K562 (cell line): ENCODE measurements around the gene ADGRD1. TPM values are rescaled to one million over a fixed set of nuclear protein-coding genes. Genes with fewer than 3 reads are reported as not detected.

Experiments used
- ATAC-seq: fragments of 200-7000 bp; cut with Tn5 transposase; 3 replicates; pipeline ENCODE4 v1.9.1; 2020; ENCODE audit warnings: moderate library complexity
- BruUV-seq: library from RNA; stranded (reverse); fragments of 400-500 nt; replicated peaks from 2 replicates; lab custom pipeline; 2021; lab: Mats Ljungman, UMichigan
- CTCF ChIA-PET: fragments of 300-600 bp; formaldehyde crosslinking; extraction: SDS; loops from one replicate; lab custom pipeline; 2021; ENCODE audit warnings: low intra/inter-chr PET ratio; lab: Yijun Ruan, JAX
- POLR2A ChIA-PET: fragments of 300-600, 350-650 bp; sonication (Branson Sonifier 250); formaldehyde crosslinking; extraction: SDS; loops from one replicate; lab custom pipeline; 2021; ENCODE audit warnings: antibody characterized with exemption, inconsistent platforms; lab: Yijun Ruan, JAX
- DNase-seq, 4 experiments: peaks; one replicate each; pipeline versions ENCODE4 v3.0.0 to v3.0.0-alpha.2; 2011 to 2018; ENCODE audit warnings: low spot score in 3 of 4, mixed read lengths in 3 of 4; ENCODE audit errors: extremely low read depth in 1 of 4
- FAIRE-seq: peaks from 2 replicates; lab custom pipeline; 2011; peaks lifted over from hg19 to GRCh38; lab: Jason Lieb, UNC
- H2AFZ ChIP-seq: 2 replicates; pipeline ENCODE4 v1.6.0; 2011; ENCODE audit warnings: low read depth, low read length, control low read depth, inconsistent platforms
- H3K27ac ChIP-seq: fragments of 200-600 bp; 3 replicates; pipeline ENCODE4 v1.8.0; 2011; ENCODE audit warnings: low read depth, mild to moderate bottlenecking, control low read depth, inconsistent platforms, low read length, moderate library complexity, mixed read lengths; ENCODE audit errors: extremely low read depth
- H3K27me3 ChIP-seq, 2 experiments: fragments of 300-600 bp in 1 of 2; 2 replicates in 1 of 2; 3 replicates in 1 of 2; pipeline versions ENCODE4 v1.6.0 to v1.8.0; 2011; ENCODE audit warnings: inconsistent platforms in 2 of 2, low read length in 2 of 2, mild to moderate bottlenecking in 1 of 2, mixed read lengths in 1 of 2, moderate library complexity in 1 of 2; ENCODE audit not compliant: control insufficient read depth in 2 of 2, insufficient read depth in 2 of 2
- H3K36me3 ChIP-seq: fragments of 300-600 bp; 3 replicates; pipeline ENCODE4 v1.8.0; 2011; ENCODE audit warnings: mild to moderate bottlenecking, low read length, inconsistent platforms; ENCODE audit not compliant: control insufficient read depth, insufficient read depth
- H3K4me1 ChIP-seq, 2 experiments: fragments of 200-600 bp in 1 of 2; replicated peaks in 1 of 2; 2 replicates in 1 of 2; 3 replicates in 1 of 2; pipeline versions ENCODE4 v1.5.1 to v1.8.0; 2011; ENCODE audit warnings: inconsistent platforms in 2 of 2, low read length in 2 of 2, mild to moderate bottlenecking in 1 of 2, mixed read lengths in 1 of 2, moderate library complexity in 1 of 2; ENCODE audit not compliant: control insufficient read depth in 2 of 2, insufficient read depth in 2 of 2
- H3K4me2 ChIP-seq: 2 replicates; pipeline ENCODE4 v1.6.1; 2011; ENCODE audit warnings: low read length, control low read depth, inconsistent platforms, mixed read lengths; ENCODE audit not compliant: insufficient read depth
- H3K4me3 ChIP-seq: fragments of 200-600 bp; sonication (generic), shearing (Covaris generic); 2 replicates; pipeline ENCODE4 v1.5.1; 2016; ENCODE audit warnings: control low read depth, inconsistent platforms
- H3K79me2 ChIP-seq: fragments of 200-600 bp; 3 replicates; pipeline ENCODE4 v1.8.0; 2011; ENCODE audit warnings: low read length, inconsistent platforms; ENCODE audit not compliant: control insufficient read depth, insufficient read depth
- H3K9ac ChIP-seq, 2 experiments: 2 replicates each; pipeline versions ENCODE4 v1.6.0 to v1.6.1; 2011; ENCODE audit warnings: low read depth in 2 of 2, low read length in 2 of 2, control low read depth in 1 of 2, inconsistent platforms in 1 of 2, mild to moderate bottlenecking in 1 of 2, mixed read lengths in 1 of 2; ENCODE audit not compliant: insufficient read depth in 1 of 2
- H3K9me1 ChIP-seq: one replicate; pipeline ENCODE4 v1.6.0; 2011; ENCODE audit warnings: inconsistent platforms, mild to moderate bottlenecking, low read length, moderate library complexity; ENCODE audit not compliant: control insufficient read depth, insufficient read depth
- H3K9me3 ChIP-seq: replicated peaks from 2 replicates; pipeline ENCODE4 v1.5.1; 2011; ENCODE audit warnings: low read depth, low read length, inconsistent platforms; ENCODE audit not compliant: control insufficient read depth, insufficient read depth
- H4K20me1 ChIP-seq: replicated peaks from 2 replicates; pipeline ENCODE4 v1.6.1; 2011; ENCODE audit warnings: low read length, inconsistent platforms, mixed read lengths; ENCODE audit not compliant: control insufficient read depth, insufficient read depth
- BCOR ChIP-seq: fragments of 450-650 bp; IDR thresholded peaks from 2 replicates; pipeline ENCODE4 v1.6.1; 2016
- CBFA2T3 ChIP-seq: fragments of 450-650 bp; IDR thresholded peaks from 2 replicates; pipeline ENCODE4 v1.6.1; 2017
- CEBPB ChIP-seq: fragments of 450-650 bp; IDR thresholded peaks from 2 replicates; pipeline ENCODE4 v1.6.1; 2016; ENCODE audit warnings: missing genetic modification characterization, missing compliant biosample characterization
- CEBPG ChIP-seq, 3 experiments: fragments of 200-800 bp in 1 of 3; sonication (Bioruptor generic) in 1 of 3; sonication (generic) in 1 of 3; formaldehyde crosslinking in 1 of 3; IDR thresholded peaks in 2 of 3; conservative IDR thresholded peaks in 1 of 3; 2 replicates each; pipeline versions ENCODE4 v1.6.1 to v1.8.0; 2016 to 2022; ENCODE audit warnings: missing compliant biosample characterization in 2 of 3, missing genetic modification characterization in 2 of 3, mild to moderate bottlenecking in 1 of 3, missing genetic modification reagents in 1 of 3
- DDX20 ChIP-seq: fragments of 450-650 bp; IDR thresholded peaks from 2 replicates; pipeline ENCODE4 v1.6.1; 2016; ENCODE audit warnings: missing genetic modification characterization, low read depth, mild to moderate bottlenecking, missing compliant biosample characterization, moderate library complexity
- ESRRA ChIP-seq: fragments of 450-650 bp; IDR thresholded peaks from 2 replicates; pipeline ENCODE4 v1.6.1; 2014; ENCODE audit warnings: low read depth, mild to moderate bottlenecking, moderate library complexity, borderline replicate concordance
- HCFC1 ChIP-seq: IDR thresholded peaks from 2 replicates; pipeline ENCODE4 v1.6.1; 2012; ENCODE audit warnings: low read depth, low read length, improper control_type of control experiment
- HEY1 ChIP-seq: fragments of 250-450 bp; sonication (Bioruptor Pico); IDR thresholded peaks from 2 replicates; pipeline ENCODE4 v1.5.0; 2020; ENCODE audit warnings: mild to moderate bottlenecking, moderate library complexity, borderline replicate concordance
- KDM1A ChIP-seq, 2 experiments: fragments of 450-650 bp; IDR thresholded peaks; 2 replicates each; pipeline ENCODE4 v1.6.1; 2016; ENCODE audit warnings: mild to moderate bottlenecking in 2 of 2
- MTA2 ChIP-seq: fragments of 450-650 bp; IDR thresholded peaks from 2 replicates; pipeline ENCODE4 v1.6.1; 2016; ENCODE audit warnings: low read depth
- NR2C1 ChIP-seq, 2 experiments: fragments of 450-650 bp; IDR thresholded peaks; 2 replicates each; pipeline ENCODE4 v1.6.1; 2017; ENCODE audit warnings: mild to moderate bottlenecking in 2 of 2, antibody characterized with exemption in 1 of 2, inconsistent platforms in 1 of 2, missing compliant biosample characterization in 1 of 2, missing genetic modification characterization in 1 of 2
- NR2C2 ChIP-seq, 2 experiments: fragments of 200-800 bp in 1 of 2; sonication (Bioruptor generic) in 1 of 2; sonication (generic) in 1 of 2; formaldehyde crosslinking in 1 of 2; IDR thresholded peaks; 2 replicates each; pipeline versions ENCODE4 v1.6.1 to v1.8.0; 2016 to 2022; ENCODE audit warnings: mild to moderate bottlenecking in 1 of 2, missing compliant biosample characterization in 1 of 2, missing genetic modification characterization in 1 of 2, missing genetic modification reagents in 1 of 2
- PHF8 ChIP-seq: fragments of 200-600 bp; sonication (generic); IDR thresholded peaks from 2 replicates; pipeline ENCODE4 v1.6.1; 2012; ENCODE audit warnings: mixed run types, mild to moderate bottlenecking, inconsistent platforms, low read length, moderate library complexity, borderline replicate concordance
- RBM22 ChIP-seq: fragments of 200-400 bp; formaldehyde crosslinking; IDR thresholded peaks from 2 replicates; pipeline ENCODE4 v1.6.1; 2018; ENCODE audit warnings: low read length, low read depth; ENCODE audit not compliant: poor library complexity, severe bottlenecking
- RCOR1 ChIP-seq, 2 experiments: IDR thresholded peaks; 2 replicates each; pipeline ENCODE4 v1.6.1; 2012; ENCODE audit warnings: low read depth in 2 of 2, low read length in 2 of 2, borderline replicate concordance in 1 of 2, improper control_type of control experiment in 1 of 2
- RHOXF2B ChIP-seq: fragments of 250-450 bp; sonication (Bioruptor Pico); conservative IDR thresholded peaks from 2 replicates; pipeline ENCODE4 v1.5.1; 2021
- SMARCA4 ChIP-seq: fragments of 450-650 bp; IDR thresholded peaks from 2 replicates; pipeline ENCODE4 v1.6.1; 2016
- SNIP1 ChIP-seq: fragments of 450-650 bp; IDR thresholded peaks from 2 replicates; pipeline ENCODE4 v1.7.1; 2017; ENCODE audit warnings: low read depth, mild to moderate bottlenecking
- SRSF3 ChIP-seq: fragments of 200-400 bp; formaldehyde crosslinking; IDR thresholded peaks from 2 replicates; pipeline ENCODE4 v1.6.1; 2016; ENCODE audit warnings: mild to moderate bottlenecking, low read length, moderate library complexity; ENCODE audit not compliant: insufficient read depth
- STAT5B ChIP-seq: fragments of 250-450 bp; sonication (Bioruptor Pico); IDR thresholded peaks from 2 replicates; pipeline ENCODE4 v1.8.0; 2021; ENCODE audit warnings: mild to moderate bottlenecking, inconsistent platforms
- ZC3H8 ChIP-seq: fragments of 450-650 bp; IDR thresholded peaks from 2 replicates; pipeline ENCODE4 v1.6.1; 2017
- ZNF324 ChIP-seq: fragments of 250-450 bp; sonication (Bioruptor Pico); IDR thresholded peaks from 2 replicates; pipeline ENCODE4 v1.4.0; 2020; ENCODE audit warnings: mild to moderate bottlenecking
- ZNF696 ChIP-seq: fragments of 250-450 bp; sonication (Bioruptor Pico); conservative IDR thresholded peaks from 2 replicates; pipeline ENCODE4 v1.4.0; 2020; ENCODE audit warnings: mild to moderate bottlenecking, moderate library complexity
- ZNF778 ChIP-seq: fragments of 450-650 bp; formaldehyde crosslinking; IDR thresholded peaks from 2 replicates; pipeline ENCODE4 v1.4.0; 2020; ENCODE audit warnings: mild to moderate bottlenecking, moderate library complexity
- WGBS: fragments of 100-300 bp; shearing (Covaris generic); methylation state at CpG from one replicate; pipeline ENCODE4 v1.1.6; 2016; ENCODE audit warnings: low coverage, mixed read lengths; ENCODE audit not compliant: insufficient coverage; ENCODE audit errors: missing lambda C conversion rate; 5-methylcytosine and 5-hydroxymethylcytosine counted together
- in situ Hi-C: fragments of 300-500 bp; cut with MboI; formaldehyde crosslinking; loops from 4 replicates; pipeline ENCODE4 v1.15.0; 2018; ENCODE audit warnings: inconsistent platforms, mixed read lengths
- intact Hi-C: fragments of 100-400 bp; cut with micrococcal nuclease; formaldehyde crosslinking; loops from 2 replicates; pipeline ENCODE4 v1.14.2; 2022
- polyA plus RNA-seq, 8 experiments: library from polyadenylated mRNA; depleted of rRNA in 4 of 8; stranded (reverse) in 5 of 8; unstranded in 3 of 8; fragments of >200 nt; fragmentation: Nextera tagmentation in 2 of 8; fragmentation: Illumina TruSeq in 1 of 8; extraction: Ambion mirVana in 2 of 8; extraction: Trizol in 1 of 8; gene quantifications; 2 replicates each; pipeline versions ENCODE4 v1.2.1 to v1.2.3, GENCODE V29; 2011 to 2014; ENCODE audit warnings: inconsistent platforms in 1 of 8, missing spikeins in 1 of 8
- total RNA-seq, 7 experiments: library from RNA; depleted of rRNA in 6 of 7; stranded (reverse); fragments of >200 nt in 6 of 7; fragmentation: Illumina TruSeq in 2 of 7; extraction: Trizol in 2 of 7; gene quantifications; 2 replicates each; pipeline versions ENCODE4 v1.2.1 to v1.2.3, GENCODE V29; 2011 to 2021; ENCODE audit warnings: low replicate concordance in 1 of 7

ADGRD1 gene
- total and polyA plus RNA-seq, 9 of the 15 experiments (the other 6 are each of a cell fraction or from before 2014, with no cell fraction given), result 1.7 to 11.7 (median 3.3) TPM

- Histone ChIP-seq H3K4me2 (no peak overlapping the region), H3K79me2 (no peaks in the 10 kb centered on the region), H3K9me1 (no peaks in the 10 kb centered on the region), H3K9me3 (no peaks in the 10 kb centered on the region), H4K20me1 (no peaks in the 10 kb centered on the region), H3K36me3 (no peaks in the 10 kb centered on the region), H3K9ac (no peak overlapping the region), H3K4me1 (peaks cover 12% of the 10 kb centered on the region in 2 experiments; a peak in 4 of 5 replicates), H3K27me3 (peaks cover 14 to 36% of the 10 kb centered on the region in 2 experiments; a peak in 4 of 5 replicates), H2AFZ (no peak overlapping the region), H3K27ac (no peak overlapping the region), H3K4me3 (no peak overlapping the region)
- no TSS peak for BruUV-seq
- intact Hi-C loops, result no loop called here
- WGBS, result 5% methylated on average over 7 of the region's 7 CpGs
- in situ Hi-C loops, result no loop called here
- FAIRE-seq, result no peak
- ChIA-PET POLR2A (interaction anchor here (0.9 kb wide), 1 partner anchor 45 kb away, joined by 3 read pairs; no protein-coding TSS in a partner anchor), CTCF (no interaction called here)
- DNase-seq, result no peak
- no peak for ATAC-seq
- TF ChIP-seq ZC3H8, result no peak
- TF ChIP-seq CEBPG (CRISPR knock-in tag; IDR thresholded peaks at IDR 0.05), result peak; percentile 84
- peak; percentile 76 to 93 for TF ChIP-seq CEBPG (tag; conservative IDR thresholded peaks at IDR 0.05 in 1 of 2, IDR thresholded peaks at IDR 0.05 in 1 of 2)
- TF ChIP-seq RHOXF2B, result no peak
- TF ChIP-seq RBM22, result no peak
- no peak for TF ChIP-seq MTA2
- no peak for TF ChIP-seq HEY1 (CRISPR knock-in tag)
- TF ChIP-seq ZNF324 (CRISPR knock-in tag), result no peak
- no peak for TF ChIP-seq SRSF3
- TF ChIP-seq NR2C1 (IDR thresholded peaks at IDR 0.05), result no peak
- TF ChIP-seq NR2C1 (tag; IDR thresholded peaks at IDR 0.05), result peak; percentile 59
- no peak for TF ChIP-seq ZNF778
- no peak for TF ChIP-seq BCOR
- no peak for TF ChIP-seq PHF8
- no peak for TF ChIP-seq HCFC1
- TF ChIP-seq CEBPB, result peak; percentile 91
- peak; percentile 92 for TF ChIP-seq ESRRA
- TF ChIP-seq SMARCA4, result no peak
- peak in 1 of 2 experiments; percentile 63; a peak in 2 of 4 replicates for TF ChIP-seq RCOR1 (IDR thresholded peaks at IDR 0.05; ENCODE audit: borderline replicate concordance in 1 of 2, low read depth in 2 of 2, low read length in 2 of 2)
- no peak for TF ChIP-seq NR2C2 (CRISPR knock-in tag; IDR thresholded peaks at IDR 0.05)
- TF ChIP-seq NR2C2 (tag; IDR thresholded peaks at IDR 0.05), result peak; percentile 52; the same call in 1 of the 2 replicates
- no peak for TF ChIP-seq DDX20
- TF ChIP-seq STAT5B (CRISPR knock-in tag), result no peak
- no peak for TF ChIP-seq KDM1A (IDR thresholded peaks at IDR 0.05)
- TF ChIP-seq CBFA2T3, result 0 out of 2 replicates have a peak, but pooled peaks have one; percentile 5
- TF ChIP-seq ZNF696, result no peak
- TF ChIP-seq SNIP1, result no peak
These were observed 29.8 kb downstream of the ADGRD1 start for GRCh38 chr12:130983328-130984017.
